Measurements from ENCODE around the gene CLIC4.
"Not testable (repeated sequence)": the region's sequence is repeated elsewhere in the genome, so short reads cannot be mapped to it uniquely, and the experiment has no call there.

CLIC4 gene

GRCh38 chr1:24714859-24715520 lies 30.3 kb upstream of the CLIC4 start:
- no peak for TF ChIP-seq CTCF (IDR thresholded peaks at IDR 0.05)
- H3K27me3 ChIP-seq, result no peaks in the 10 kb centered on the region
- H3K27ac ChIP-seq, result no peak overlapping the region
- no peak overlapping the region for H3K4me3 ChIP-seq (ENCODE audit: low read depth in 1 of 2, low read length in 1 of 2)
- no peaks in the 10 kb centered on the region for H3K9me3 ChIP-seq
- H3K4me1 ChIP-seq (ENCODE audit: control insufficient read depth in 1 of 2, insufficient read depth in 1 of 2, low read depth in 1 of 2, low read length in 1 of 2), result no peaks in the 10 kb centered on the region
- H3K36me3 ChIP-seq, result no peaks in the 10 kb centered on the region

DNA sequence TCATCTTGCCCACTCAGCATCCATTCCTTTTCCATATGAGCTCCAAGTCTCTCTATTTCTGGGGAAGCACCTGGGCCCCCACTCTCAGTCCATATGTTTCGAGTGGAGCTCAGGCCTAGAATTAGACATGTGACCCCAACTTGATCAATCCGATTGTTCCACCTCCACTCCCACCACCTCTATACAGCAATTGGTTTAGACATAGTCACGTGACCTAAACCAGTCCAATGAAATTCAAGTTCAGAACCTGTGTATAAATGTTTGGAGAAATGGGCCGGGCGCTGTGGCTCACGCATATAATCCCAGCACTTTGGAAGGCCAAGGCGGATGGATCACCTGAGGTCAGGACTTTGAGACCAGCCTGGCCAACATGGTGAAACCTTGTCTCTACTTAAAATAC lies 29.6 kb upstream of the CLIC4 start:
- no peaks in the 10 kb centered on the region for H3K4me1 ChIP-seq (ENCODE audit: control insufficient read depth in 1 of 2, insufficient read depth in 1 of 2, low read depth in 1 of 2, low read length in 1 of 2)
- no peaks in the 10 kb centered on the region for H3K9me3 ChIP-seq
- H3K27me3 ChIP-seq, result no peaks in the 10 kb centered on the region
- no peak overlapping the region for H3K4me3 ChIP-seq (ENCODE audit: low read depth in 1 of 2, low read length in 1 of 2)
- no peak overlapping the region for H3K27ac ChIP-seq
- no peak for TF ChIP-seq CTCF (IDR thresholded peaks at IDR 0.05)
- H3K36me3 ChIP-seq, result no peaks in the 10 kb centered on the region

- H3K27me3 ChIP-seq, result no peaks in the 10 kb centered on the region
- H3K27ac ChIP-seq, result no peak overlapping the region
- no peaks in the 10 kb centered on the region for H3K36me3 ChIP-seq
- H3K4me3 ChIP-seq (ENCODE audit: low read depth in 1 of 2, low read length in 1 of 2), result no peak overlapping the region
- no peaks in the 10 kb centered on the region for H3K9me3 ChIP-seq
- H3K4me1 ChIP-seq (ENCODE audit: control insufficient read depth in 1 of 2, insufficient read depth in 1 of 2, low read depth in 1 of 2, low read length in 1 of 2), result no peaks in the 10 kb centered on the region
- no peak for TF ChIP-seq CTCF (IDR thresholded peaks at IDR 0.05)
These were observed 27.2 kb upstream of the CLIC4 start for GRCh38 chr1:24717887-24718650.

- no peak overlapping the region for H3K4me3 ChIP-seq (ENCODE audit: low read depth in 1 of 2, low read length in 1 of 2)
- TF ChIP-seq CTCF (IDR thresholded peaks at IDR 0.05), result no peak
- H3K4me1 ChIP-seq (ENCODE audit: control insufficient read depth in 1 of 2, insufficient read depth in 1 of 2, low read depth in 1 of 2, low read length in 1 of 2), result no peaks in the 10 kb centered on the region
- H3K27ac ChIP-seq, result no peak overlapping the region
- H3K36me3 ChIP-seq, result no peaks in the 10 kb centered on the region
- H3K9me3 ChIP-seq, result no peaks in the 10 kb centered on the region
- H3K27me3 ChIP-seq, result no peaks in the 10 kb centered on the region
These were observed 25.1 kb upstream of the CLIC4 start for GRCh38 chr1:24720152-24720551.

DNA sequence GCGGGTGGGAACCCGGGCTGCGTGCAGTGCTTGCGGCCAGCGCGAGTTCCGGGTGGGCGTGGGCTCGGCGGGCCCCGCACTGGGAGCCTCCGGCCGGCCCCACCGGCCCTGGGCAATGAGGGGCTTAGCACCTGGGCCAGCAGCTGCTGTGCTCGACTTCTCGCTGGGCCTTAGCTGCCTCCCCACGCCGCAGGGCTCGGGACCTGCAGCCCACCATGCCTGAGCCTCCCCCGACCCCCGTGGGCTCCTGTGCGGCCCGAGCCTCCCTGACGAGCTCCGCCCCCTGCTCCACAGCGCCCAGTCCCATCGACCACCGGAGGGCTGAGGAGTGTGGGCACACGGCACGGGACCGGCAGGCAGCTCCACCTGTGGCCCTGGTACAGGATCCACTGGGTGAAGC lies 23.7 kb upstream of the CLIC4 start:
- no peaks in the 10 kb centered on the region for H3K27me3 ChIP-seq
- no peaks in the 10 kb centered on the region for H3K36me3 ChIP-seq
- no peak overlapping the region for H3K4me3 ChIP-seq (ENCODE audit: low read depth in 1 of 2, low read length in 1 of 2)
- peaks cover 0 to 1% of the 10 kb centered on the region in 2 experiments for H3K4me1 ChIP-seq (ENCODE audit: control insufficient read depth in 1 of 2, insufficient read depth in 1 of 2, low read depth in 1 of 2, low read length in 1 of 2)
- H3K27ac ChIP-seq, result no peak overlapping the region
- no peaks in the 10 kb centered on the region for H3K9me3 ChIP-seq
- TF ChIP-seq CTCF (IDR thresholded peaks at IDR 0.05), result no peak

DNA sequence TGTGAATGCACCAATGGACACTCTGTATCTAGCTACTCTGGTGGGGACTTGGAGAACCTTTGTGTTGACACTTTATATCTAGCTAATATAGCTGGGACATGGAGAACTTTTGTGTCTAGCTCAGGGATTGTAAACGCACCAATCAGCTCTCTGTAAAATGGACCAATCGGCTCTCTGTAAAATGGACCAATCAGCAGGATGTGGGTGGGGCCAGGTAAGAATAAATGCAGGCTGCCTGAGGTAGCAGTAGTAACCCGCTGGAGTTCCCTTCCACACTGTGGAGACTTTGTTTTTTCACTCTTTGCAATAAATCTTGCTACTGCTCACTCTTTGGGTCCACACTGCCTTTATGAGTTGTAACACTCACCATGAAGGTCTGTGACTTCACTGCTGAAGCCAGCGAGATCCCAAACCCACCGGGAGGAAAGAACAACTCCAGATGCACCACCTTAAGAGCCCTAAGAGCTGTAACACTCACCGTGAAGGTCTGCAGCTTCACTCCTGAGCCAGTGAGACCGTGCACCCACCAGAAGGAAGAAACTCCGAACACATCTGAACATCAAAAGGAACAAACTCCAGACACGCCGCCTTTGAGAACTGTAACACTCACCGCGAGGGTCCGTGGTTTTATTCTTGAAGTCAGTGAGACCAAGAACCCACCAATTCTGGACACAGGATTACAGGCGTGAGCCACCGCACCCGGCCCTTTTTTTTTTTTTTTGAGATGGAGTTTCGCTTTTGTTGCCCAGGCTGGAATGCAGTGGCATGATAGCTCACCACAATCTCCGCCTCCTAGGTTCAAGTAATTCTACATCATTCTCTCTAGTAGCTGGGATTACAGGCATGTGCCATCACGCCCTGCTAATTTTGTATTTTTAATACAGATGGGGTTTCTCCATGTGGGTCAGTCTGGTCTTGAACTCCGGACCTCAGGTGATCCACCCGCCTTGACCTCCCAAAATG lies 22.9 kb upstream of the CLIC4 start:
- H3K27me3 ChIP-seq; H3K27ac ChIP-seq; H3K9me3 ChIP-seq; H3K4me1 ChIP-seq (ENCODE audit: control insufficient read depth in 1 of 2, insufficient read depth in 1 of 2, low read depth in 1 of 2, low read length in 1 of 2); H3K4me3 ChIP-seq (ENCODE audit: low read depth in 1 of 2, low read length in 1 of 2); H3K36me3 ChIP-seq: not testable (repeated sequence)

Measured in neutrophil (primary cell).